Epidermal melanocyte (primary cell): ENCODE data around the gene TMCC3.
"Not testable (repeated sequence)": the region's sequence is repeated elsewhere in the genome, so short reads cannot be mapped to it uniquely, and the experiment has no call there.

Source experiments
- DNase-seq: peaks from one replicate; pipeline ENCODE4 v3.0.0; 2011; ENCODE audit warnings: low spot score; ENCODE audit not compliant: insufficient read length

The TMCC3 gene

GRCh38 chr12:94603434-94604365 is 46.7 kb downstream of the TMCC3 start:
- DNase-seq: no peak

- DNase-seq: no peak
Measured at GRCh38 chr12:94602024-94602423, 48.3 kb downstream of the TMCC3 start.

- DNase-seq: not testable (repeated sequence)
Measured at GRCh38 chr12:94601307-94601706, 49.0 kb downstream of the TMCC3 start.

- DNase-seq: no peak
Measured at GRCh38 chr12:94599189-94599588, 51.2 kb downstream of the TMCC3 start.

GRCh38 chr12:94597268-94597667 is 53.1 kb downstream of the TMCC3 start:
- no peak for DNase-seq

GRCh38 chr12:94596596-94596995 is 53.8 kb downstream of the TMCC3 start:
- DNase-seq: no peak

GRCh38 chr12:94595152-94595551 is 55.2 kb downstream of the TMCC3 start:
- DNase-seq: no peak

GRCh38 chr12:94594443-94594825 is 55.9 kb downstream of the TMCC3 start:
- no peak for DNase-seq

GRCh38 chr12:94593822-94594442 is 56.4 kb downstream of the TMCC3 start:
- no peak for DNase-seq

GRCh38 chr12:94592723-94593122 is 57.6 kb downstream of the TMCC3 start:
- not testable (repeated sequence) for DNase-seq

GRCh38 chr12:94592080-94592479 is 58.3 kb downstream of the TMCC3 start:
- DNase-seq: no peak

GRCh38 chr12:94590428-94590827 is 59.9 kb downstream of the TMCC3 start:
- DNase-seq: no peak

GRCh38 chr12:94589591-94590001 is 60.8 kb downstream of the TMCC3 start:
- DNase-seq: no peak

- no peak for DNase-seq
Measured at GRCh38 chr12:94588346-94588745, 62.0 kb downstream of the TMCC3 start.

GRCh38 chr12:94587266-94588241 is 62.8 kb downstream of the TMCC3 start:
- no peak for DNase-seq

GRCh38 chr12:94586589-94587259 is 63.6 kb downstream of the TMCC3 start:
- DNase-seq: no peak

GRCh38 chr12:94585626-94586025 is 64.7 kb downstream of the TMCC3 start:
- no peak for DNase-seq

GRCh38 chr12:94584377-94584776 is 66.0 kb downstream of the TMCC3 start:
- no peak for DNase-seq

- DNase-seq: no peak
Measured at GRCh38 chr12:94582591-94582990, 67.8 kb downstream of the TMCC3 start.

GRCh38 chr12:94575645-94576403 is 74.5 kb downstream of the TMCC3 start:
- no peak for DNase-seq
